PC-3 (cell line): Measurements from ENCODE around the gene ARHGEF16. TPM values are rescaled to one million over a fixed set of nuclear protein-coding genes. Genes with fewer than 3 reads are reported as not detected.

Source experiments
- ATAC-seq: fragments of 200-7000 bp; cut with Tn5 transposase; 2 replicates; pipeline ENCODE4 v1.9.1; 2020; ENCODE audit warnings: mild to moderate bottlenecking, moderate library complexity
- BruUV-seq: library from RNA; stranded (reverse); fragments of 400-500 nt; replicated peaks from 2 replicates; lab custom pipeline; 2021; lab: Mats Ljungman, UMichigan
- CTCF ChIA-PET: fragments of 300-600 bp; sonication (Branson Sonifier 250); formaldehyde crosslinking; loops from one replicate; lab custom pipeline; 2022; ENCODE audit warnings: antibody characterized with exemption; lab: Charles Lee
- POLR2A ChIA-PET: fragments of 300-600 bp; sonication (Branson Sonifier 250); formaldehyde crosslinking; loops from one replicate; lab custom pipeline; 2022; ENCODE audit warnings: antibody characterized with exemption; ENCODE audit not compliant: unreplicated experiment; lab: Charles Lee
- DNase-seq: peaks from one replicate; pipeline ENCODE4 v3.0.0-alpha.2; 2015
- H2AFZ ChIP-seq: fragments of 300-600 bp; sonication (generic); 2 replicates; pipeline ENCODE4 v1.6.0; 2016; ENCODE audit warnings: antibody characterized with exemption, low read length
- H3F3A ChIP-seq: fragments of 300-600 bp; sonication (generic); one replicate; pipeline ENCODE4 v1.6.0; 2017; ENCODE audit warnings: antibody characterized with exemption, low read length, control low read depth, mild to moderate bottlenecking; ENCODE audit not compliant: unreplicated experiment
- H3K27ac ChIP-seq: fragments of 300-600 bp; sonication (generic); 2 replicates; pipeline ENCODE4 v1.5.1; 2016; ENCODE audit warnings: mild to moderate bottlenecking, low read length
- H3K27me3 ChIP-seq: fragments of 300-600 bp; sonication (generic); 2 replicates; pipeline ENCODE4 v1.6.1; 2016; ENCODE audit warnings: low read length, mixed read lengths
- H3K36me3 ChIP-seq: fragments of 300-600 bp; sonication (generic); 2 replicates; pipeline ENCODE4 v1.6.1; 2016; ENCODE audit warnings: low read depth, mixed run types, low read length, mixed read lengths
- H3K4me1 ChIP-seq: fragments of 300-600 bp; sonication (generic); 2 replicates; pipeline ENCODE4 v1.5.1; 2016; ENCODE audit warnings: low read length; ENCODE audit not compliant: insufficient read depth
- H3K4me2 ChIP-seq: fragments of 300-600 bp; sonication (generic); 2 replicates; pipeline ENCODE4 v1.6.0; 2016; ENCODE audit warnings: low read length
- H3K4me3 ChIP-seq: fragments of 300-600 bp; sonication (generic); 2 replicates; pipeline ENCODE4 v1.5.1; 2016; ENCODE audit warnings: mild to moderate bottlenecking, low read length, mixed read lengths
- H3K79me2 ChIP-seq: fragments of 300-600 bp; sonication (generic); 2 replicates; pipeline ENCODE4 v1.6.1; 2017; ENCODE audit warnings: low read length, mixed read lengths
- H3K9ac ChIP-seq: fragments of 300-600 bp; sonication (generic); 2 replicates; pipeline ENCODE4 v1.6.0; 2016; ENCODE audit warnings: mild to moderate bottlenecking, low read length
- H3K9me2 ChIP-seq: fragments of 300-600 bp; sonication (generic); replicated peaks from 2 replicates; pipeline ENCODE4 v1.6.1; 2016; ENCODE audit warnings: mixed run types, low read length, mixed read lengths
- H3K9me3 ChIP-seq: fragments of 300-600 bp; sonication (generic); 2 replicates; pipeline ENCODE4 v1.6.1; 2016; ENCODE audit warnings: low read length, mixed read lengths
- H4K20me1 ChIP-seq: fragments of 300-600 bp; sonication (generic); 2 replicates; pipeline ENCODE4 v1.6.1; 2016; ENCODE audit warnings: low read length, mixed read lengths
- EZH2 ChIP-seq: fragments of 300-600 bp; sonication (generic); IDR thresholded peaks from one replicate; pipeline ENCODE4 v1.6.1; 2017; ENCODE audit warnings: antibody characterized with exemption, mild to moderate bottlenecking, low read length; ENCODE audit not compliant: unreplicated experiment
- EZH2phosphoT487 ChIP-seq: fragments of 300-600 bp; sonication (generic); IDR thresholded peaks from 2 replicates; pipeline ENCODE4 v1.6.1; 2018; ENCODE audit warnings: mild to moderate bottlenecking, antibody characterized with exemption, low read length, borderline replicate concordance
- intact Hi-C: fragments of 100-400 bp; cut with micrococcal nuclease; formaldehyde crosslinking; loops from 2 replicates; pipeline ENCODE4 v1.9.0; 2023
- total RNA-seq: library from RNA; depleted of rRNA; stranded (reverse); fragments of >200 nt; gene quantifications from 2 replicates; pipeline ENCODE4 v1.2.3, GENCODE V29; 2014
- TF ChIP-seq, protein P1 (sequence below): fragments of 300-600 bp; sonication (generic); conservative IDR thresholded peaks from 2 replicates; pipeline ENCODE4 v1.5.1; 2017; ENCODE audit warnings: antibody characterized with exemption, low read depth, mild to moderate bottlenecking, low read length

ARHGEF16 gene
- total RNA-seq, 1 experiment from 2014 or later: 54.3 TPM

DNA sequence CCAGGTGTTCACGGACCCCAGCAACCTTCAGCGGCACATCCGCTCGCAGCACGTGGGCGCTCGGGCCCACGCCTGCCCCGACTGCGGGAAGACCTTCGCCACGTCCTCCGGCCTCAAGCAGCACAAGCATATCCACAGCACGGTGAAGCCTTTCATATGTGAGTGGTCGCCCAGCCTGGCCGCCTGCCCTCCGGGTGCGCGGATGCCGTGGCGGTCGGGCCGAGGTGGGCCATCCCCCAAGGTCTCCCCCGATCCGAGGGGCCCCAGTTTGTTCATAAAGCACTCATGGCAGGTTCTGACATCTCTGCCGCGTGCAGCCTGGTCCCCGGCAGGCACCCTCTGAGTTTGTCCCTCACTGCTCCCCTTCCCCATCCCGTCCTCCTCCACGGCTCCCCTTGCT, 49.0 kb upstream of the ARHGEF16 start:
- no peak overlapping the region for H3K4me2 ChIP-seq
- no peak overlapping the region for H3K4me3 ChIP-seq
- no peak overlapping the region for H3K9ac ChIP-seq
- no peaks in the 10 kb centered on the region for H3K9me2 ChIP-seq
- ChIA-PET CTCF (no interaction called here), POLR2A (no interaction called here)
- no peaks in the 10 kb centered on the region for H3K36me3 ChIP-seq
- no peaks in the 10 kb centered on the region for H4K20me1 ChIP-seq
- H3K9me3 ChIP-seq: no peaks in the 10 kb centered on the region
- DNase-seq: no peak
- H3K4me1 ChIP-seq: peaks cover 4% of the 10 kb centered on the region; the same call in 1 of the 2 replicates
- no peaks in the 10 kb centered on the region for H3K79me2 ChIP-seq
- H3K27me3 ChIP-seq: peaks cover 84% of the 10 kb centered on the region
- no TSS peak for BruUV-seq
- no peak overlapping the region for H2AFZ ChIP-seq
- TF ChIP-seq EZH2 (no peak), EZH2phosphoT487 (no peak)
- TF ChIP-seq, protein P1, sequence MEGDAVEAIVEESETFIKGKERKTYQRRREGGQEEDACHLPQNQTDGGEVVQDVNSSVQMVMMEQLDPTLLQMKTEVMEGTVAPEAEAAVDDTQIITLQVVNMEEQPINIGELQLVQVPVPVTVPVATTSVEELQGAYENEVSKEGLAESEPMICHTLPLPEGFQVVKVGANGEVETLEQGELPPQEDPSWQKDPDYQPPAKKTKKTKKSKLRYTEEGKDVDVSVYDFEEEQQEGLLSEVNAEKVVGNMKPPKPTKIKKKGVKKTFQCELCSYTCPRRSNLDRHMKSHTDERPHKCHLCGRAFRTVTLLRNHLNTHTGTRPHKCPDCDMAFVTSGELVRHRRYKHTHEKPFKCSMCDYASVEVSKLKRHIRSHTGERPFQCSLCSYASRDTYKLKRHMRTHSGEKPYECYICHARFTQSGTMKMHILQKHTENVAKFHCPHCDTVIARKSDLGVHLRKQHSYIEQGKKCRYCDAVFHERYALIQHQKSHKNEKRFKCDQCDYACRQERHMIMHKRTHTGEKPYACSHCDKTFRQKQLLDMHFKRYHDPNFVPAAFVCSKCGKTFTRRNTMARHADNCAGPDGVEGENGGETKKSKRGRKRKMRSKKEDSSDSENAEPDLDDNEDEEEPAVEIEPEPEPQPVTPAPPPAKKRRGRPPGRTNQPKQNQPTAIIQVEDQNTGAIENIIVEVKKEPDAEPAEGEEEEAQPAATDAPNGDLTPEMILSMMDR: no peak
- H3K27ac ChIP-seq: no peak overlapping the region
- no peak for ATAC-seq
- H3F3A ChIP-seq: no peaks in the 10 kb centered on the region
- intact Hi-C loops: no loop called here

GRCh38 chr1:3405974-3406867, 48.2 kb upstream of the ARHGEF16 start:
- TF ChIP-seq EZH2phosphoT487: no peak
- Histone ChIP-seq H3K27ac (no peak overlapping the region), H3K79me2 (no peaks in the 10 kb centered on the region), H3K9me2 (no peaks in the 10 kb centered on the region), H3K4me1 (peaks cover 4% of the 10 kb centered on the region; the same call in 1 of the 2 replicates), H3K27me3 (peaks cover 84% of the 10 kb centered on the region), H3K4me3 (no peak overlapping the region), H3K9me3 (no peaks in the 10 kb centered on the region), H3K36me3 (no peaks in the 10 kb centered on the region), H3F3A (no peaks in the 10 kb centered on the region), H3K4me2 (no peak overlapping the region), H3K9ac (no peak overlapping the region), H2AFZ (no peak overlapping the region), H4K20me1 (no peaks in the 10 kb centered on the region)
- BruUV-seq: no TSS peak
- ATAC-seq: no peak
- ChIA-PET POLR2A (no interaction called here), CTCF (no interaction called here)
- intact Hi-C loops: no loop called here
- DNase-seq: no peak

- Histone ChIP-seq H3K27ac (no peak overlapping the region), H3F3A (no peaks in the 10 kb centered on the region), H2AFZ (no peak overlapping the region), H4K20me1 (no peaks in the 10 kb centered on the region), H3K4me2 (no peak overlapping the region), H3K9me2 (no peaks in the 10 kb centered on the region), H3K9me3 (no peaks in the 10 kb centered on the region), H3K4me3 (no peak overlapping the region), H3K79me2 (no peaks in the 10 kb centered on the region), H3K27me3 (peaks cover 84% of the 10 kb centered on the region), H3K4me1 (peaks cover 4% of the 10 kb centered on the region; the same call in 1 of the 2 replicates), H3K36me3 (no peaks in the 10 kb centered on the region), H3K9ac (no peak overlapping the region)
- TF ChIP-seq, protein P1: no peak
- TF ChIP-seq EZH2phosphoT487 (no peak), EZH2 (no peak)
- no TSS peak for BruUV-seq
- ATAC-seq (no peak), DNase-seq (no peak)
- intact Hi-C loops: no loop called here
- POLR2A ChIA-PET: no interaction called here
- CTCF ChIA-PET: no interaction called here
Measured at GRCh38 chr1:3407021-3407420, 47.4 kb upstream of the ARHGEF16 start.
